Rectal smooth muscle tissue (tissue), 1 donor: ENCODE data around the gene SPATA9.
A peak's percentile ranks its signal among the peaks of the same experiment; 100 is the strongest.

Experiments
- H3K27ac ChIP-seq: one replicate; pipeline ENCODE4 v1.7.0; 2013; ENCODE audit warnings: low read depth, low read length, inconsistent platforms
- H3K27me3 ChIP-seq: one replicate; pipeline ENCODE4 v1.7.0; 2013; ENCODE audit warnings: low read length; ENCODE audit not compliant: control insufficient read depth, insufficient read depth
- H3K36me3 ChIP-seq: one replicate; pipeline ENCODE4 v1.7.0; 2013; ENCODE audit warnings: low read length; ENCODE audit not compliant: control insufficient read depth, insufficient read depth
- H3K4me1 ChIP-seq: one replicate; pipeline ENCODE4 v1.7.0; 2013; ENCODE audit warnings: low read length; ENCODE audit not compliant: control insufficient read depth, insufficient read depth
- H3K4me3 ChIP-seq: one replicate; pipeline ENCODE4 v1.7.0; 2013; ENCODE audit warnings: low read length
- H3K9ac ChIP-seq: one replicate; pipeline ENCODE4 v1.7.0; 2013; ENCODE audit warnings: low read length

Gene SPATA9

GRCh38 chr5:95682891-95683290, at the start of gene SPATA9:
TSS of gene SPATA9 (minus strand) at chr5:95682991. CDS start at chr5:95682854, 137 bp downstream.
- no peak within 1 kb of the TSS for H3K27ac ChIP-seq
- no peaks in the 10 kb centered on the region for H3K4me1 ChIP-seq
- H3K9ac ChIP-seq, result no peak within 1 kb of the TSS
- H3K4me3 ChIP-seq, result no peak within 1 kb of the TSS
- no peaks in the 10 kb centered on the region for H3K27me3 ChIP-seq
- no peaks in the 10 kb centered on the region for H3K36me3 ChIP-seq

- Histone ChIP-seq H3K27me3 (no peaks in the 10 kb centered on the region), H3K4me1 (peaks cover 26% of the 10 kb centered on the region), H3K27ac (peak overlapping the region; percentile 96), H3K9ac (peak overlapping the region; percentile 83), H3K36me3 (no peaks in the 10 kb centered on the region), H3K4me3 (peak overlapping the region; percentile 94)
Observed at GRCh38 chr5:95731571-95732554, 49.1 kb upstream of the SPATA9 start.

GRCh38 chr5:95730730-95731570, 48.2 kb upstream of the SPATA9 start, which contains the start of gene RHOBTB3:
TSS of gene RHOBTB3 (plus strand) at chr5:95731336. CDS start at chr5:95731683, 347 bp downstream.
- H3K4me3 ChIP-seq, result peak within 1 kb of the TSS; percentile 94
- peak within 1 kb of the TSS; percentile 96 for H3K27ac ChIP-seq
- peaks cover 23% of the 10 kb centered on the region for H3K4me1 ChIP-seq
- H3K27me3 ChIP-seq, result no peaks in the 10 kb centered on the region
- H3K9ac ChIP-seq, result peak within 1 kb of the TSS; percentile 83
- H3K36me3 ChIP-seq, result no peaks in the 10 kb centered on the region

- H3K27ac ChIP-seq, result peak overlapping the region; percentile 96
- peaks cover 15% of the 10 kb centered on the region for H3K4me1 ChIP-seq
- H3K27me3 ChIP-seq, result no peaks in the 10 kb centered on the region
- peak overlapping the region; percentile 83 for H3K9ac ChIP-seq
- no peaks in the 10 kb centered on the region for H3K36me3 ChIP-seq
- H3K4me3 ChIP-seq, result peak overlapping the region; percentile 94
Observed at GRCh38 chr5:95730011-95730700, 47.4 kb upstream of the SPATA9 start.

GRCh38 chr5:95729115-95730010, 46.6 kb upstream of the SPATA9 start:
- Histone ChIP-seq H3K4me3 (no peak overlapping the region), H3K9ac (no peak overlapping the region), H3K4me1 (peaks cover 11% of the 10 kb centered on the region), H3K36me3 (no peaks in the 10 kb centered on the region), H3K27me3 (no peaks in the 10 kb centered on the region), H3K27ac (peak overlapping the region; percentile 96)

- Histone ChIP-seq H3K4me3 (no peak overlapping the region), H3K9ac (no peak overlapping the region), H3K36me3 (no peaks in the 10 kb centered on the region), H3K27me3 (no peaks in the 10 kb centered on the region), H3K27ac (no peak overlapping the region), H3K4me1 (peaks cover 4% of the 10 kb centered on the region)
Observed at GRCh38 chr5:95728494-95729114, 45.8 kb upstream of the SPATA9 start.

- H3K9ac ChIP-seq, result no peak overlapping the region
- H3K36me3 ChIP-seq, result no peaks in the 10 kb centered on the region
- peaks cover 9% of the 10 kb centered on the region for H3K4me1 ChIP-seq
- no peaks in the 10 kb centered on the region for H3K27me3 ChIP-seq
- H3K27ac ChIP-seq, result peak overlapping the region; percentile 22
- no peak overlapping the region for H3K4me3 ChIP-seq
Observed at GRCh38 chr5:95727764-95728191, 45.0 kb upstream of the SPATA9 start.

- Histone ChIP-seq H3K9ac (no peak overlapping the region), H3K27ac (no peak overlapping the region), H3K27me3 (no peaks in the 10 kb centered on the region), H3K4me1 (peaks cover 6% of the 10 kb centered on the region), H3K4me3 (no peak overlapping the region), H3K36me3 (no peaks in the 10 kb centered on the region)
Observed at GRCh38 chr5:95726811-95727763, 44.3 kb upstream of the SPATA9 start.

- peak overlapping the region; percentile 1 for H3K27ac ChIP-seq
Observed at GRCh38 chr5:95725937-95726810, 43.4 kb upstream of the SPATA9 start.

More at GRCh38 chr5:95725937-95726810, 43.4 kb upstream of the SPATA9 start:
- Histone ChIP-seq H3K9ac (no peak overlapping the region), H3K4me1 (peaks cover 8% of the 10 kb centered on the region), H3K36me3 (no peaks in the 10 kb centered on the region), H3K4me3 (no peak overlapping the region), H3K27me3 (no peaks in the 10 kb centered on the region)
